SH-SY5Y (cell line): ENCODE measurements around the gene EDEM3.

ENCODE experiments used
- GATA2 ChIP-seq: IDR thresholded peaks from 2 replicates; pipeline ENCODE4 v1.6.1; 2011; ENCODE audit warnings: mild to moderate bottlenecking, low read depth, low read length
- GATA3 ChIP-seq: IDR thresholded peaks from 2 replicates; pipeline ENCODE4 v1.6.1; 2011; ENCODE audit warnings: low read depth, mild to moderate bottlenecking, low read length, moderate library complexity

DNA sequence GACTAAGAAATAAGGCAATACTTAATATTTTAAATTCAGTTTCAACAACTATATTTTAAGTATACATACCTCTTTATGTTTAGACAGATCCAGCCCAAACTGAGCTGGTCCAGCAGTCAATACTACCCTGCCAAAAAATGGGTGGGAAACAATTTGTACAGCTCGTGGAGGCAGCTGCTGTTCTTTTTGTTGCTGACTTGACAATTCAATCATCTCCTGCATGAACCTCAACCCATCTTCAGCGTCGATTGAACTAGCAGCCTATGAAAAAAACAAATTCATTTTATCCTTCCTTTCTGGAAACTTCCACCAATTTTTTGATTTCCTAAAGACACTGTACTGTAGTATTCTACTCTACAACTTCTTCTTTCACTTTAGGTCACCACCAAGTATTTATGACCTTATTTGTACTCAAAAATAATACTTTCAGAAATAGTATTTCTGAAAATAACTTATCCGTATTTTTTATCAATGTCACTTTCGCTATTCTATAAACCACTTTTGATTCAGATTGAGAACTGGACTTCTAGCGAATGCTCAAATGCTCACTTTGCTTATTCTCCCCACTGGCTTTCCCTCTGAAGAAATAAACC, 46.5 kb downstream of the EDEM3 start:
- TF ChIP-seq GATA3 (no peak), GATA2 (no peak)
